GM19324 (cell line): ENCODE measurements around the gene NME3.

Experiments
- ATAC-seq: cut with Tn5 transposase; IDR thresholded peaks from one replicate; pipeline ENCODE4 v1.9.1; 2021; ENCODE audit warnings: mild to moderate bottlenecking, moderate library complexity; ENCODE audit not compliant: unreplicated experiment, low FRiP score

Gene NME3

DNA sequence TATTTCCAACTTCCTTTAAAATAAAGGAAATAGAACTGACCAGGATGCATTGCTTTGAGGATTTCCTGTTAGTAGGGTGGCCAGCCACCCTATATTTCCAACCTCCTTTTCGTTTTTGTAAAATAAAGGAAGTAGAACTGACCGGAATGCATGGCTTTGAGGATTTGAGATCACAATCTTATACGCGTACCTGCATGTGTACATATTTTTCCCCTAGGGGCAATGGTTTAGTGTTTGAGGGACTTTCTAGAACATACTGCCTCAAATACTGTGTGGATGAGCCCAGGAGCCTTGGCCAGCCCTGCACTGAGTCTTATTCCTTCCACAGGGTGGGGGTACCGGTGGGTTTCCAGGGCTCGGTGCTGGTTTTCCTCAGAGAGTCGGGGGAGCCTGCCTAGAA, 39.7 kb downstream of the NME3 start:
- no peak for ATAC-seq

- no peak for ATAC-seq
Measured at GRCh38 chr16:1731073-1731472, 40.3 kb downstream of the NME3 start.

DNA sequence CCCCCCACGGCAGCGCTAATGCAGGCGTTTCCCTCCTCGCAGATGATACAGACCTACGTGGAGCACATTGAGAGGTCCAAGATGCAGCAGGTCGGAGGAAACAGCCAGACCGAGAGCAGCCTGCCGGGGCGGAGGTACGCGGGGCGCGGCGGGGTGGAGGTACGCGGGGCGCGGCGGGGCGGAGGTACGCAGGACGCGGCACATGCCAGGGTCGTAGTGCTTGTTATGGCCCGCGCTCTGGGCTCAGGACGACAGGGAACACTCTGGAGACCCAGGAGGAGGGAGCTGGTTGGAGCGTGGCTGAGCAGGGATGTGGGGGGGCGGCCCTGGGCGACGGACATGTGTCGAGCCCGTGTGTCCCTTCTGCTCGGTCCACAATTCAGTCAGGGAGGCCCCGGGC, 41.9 kb downstream of the NME3 start:
- no peak for ATAC-seq

DNA sequence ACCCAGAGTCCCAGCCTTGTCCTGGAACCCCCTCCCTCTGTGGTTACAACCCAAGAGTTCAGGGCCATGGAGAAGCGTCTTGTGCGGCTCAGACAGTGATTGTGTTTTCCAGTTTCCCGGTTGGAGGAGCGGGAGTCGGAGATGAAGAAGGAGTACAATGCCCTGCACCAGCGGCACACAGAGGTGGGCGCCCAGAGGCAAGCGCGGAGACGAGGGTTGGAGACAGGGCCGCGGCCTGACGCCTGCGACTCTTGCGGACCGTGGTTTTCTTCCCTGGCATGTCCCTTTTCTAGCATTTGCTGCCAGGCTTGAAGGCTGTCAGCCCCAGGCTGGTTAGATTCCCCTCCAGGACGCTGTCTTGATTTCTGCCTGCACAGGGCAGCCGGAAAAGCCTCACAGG, 42.3 kb downstream of the NME3 start:
- no peak for ATAC-seq

DNA sequence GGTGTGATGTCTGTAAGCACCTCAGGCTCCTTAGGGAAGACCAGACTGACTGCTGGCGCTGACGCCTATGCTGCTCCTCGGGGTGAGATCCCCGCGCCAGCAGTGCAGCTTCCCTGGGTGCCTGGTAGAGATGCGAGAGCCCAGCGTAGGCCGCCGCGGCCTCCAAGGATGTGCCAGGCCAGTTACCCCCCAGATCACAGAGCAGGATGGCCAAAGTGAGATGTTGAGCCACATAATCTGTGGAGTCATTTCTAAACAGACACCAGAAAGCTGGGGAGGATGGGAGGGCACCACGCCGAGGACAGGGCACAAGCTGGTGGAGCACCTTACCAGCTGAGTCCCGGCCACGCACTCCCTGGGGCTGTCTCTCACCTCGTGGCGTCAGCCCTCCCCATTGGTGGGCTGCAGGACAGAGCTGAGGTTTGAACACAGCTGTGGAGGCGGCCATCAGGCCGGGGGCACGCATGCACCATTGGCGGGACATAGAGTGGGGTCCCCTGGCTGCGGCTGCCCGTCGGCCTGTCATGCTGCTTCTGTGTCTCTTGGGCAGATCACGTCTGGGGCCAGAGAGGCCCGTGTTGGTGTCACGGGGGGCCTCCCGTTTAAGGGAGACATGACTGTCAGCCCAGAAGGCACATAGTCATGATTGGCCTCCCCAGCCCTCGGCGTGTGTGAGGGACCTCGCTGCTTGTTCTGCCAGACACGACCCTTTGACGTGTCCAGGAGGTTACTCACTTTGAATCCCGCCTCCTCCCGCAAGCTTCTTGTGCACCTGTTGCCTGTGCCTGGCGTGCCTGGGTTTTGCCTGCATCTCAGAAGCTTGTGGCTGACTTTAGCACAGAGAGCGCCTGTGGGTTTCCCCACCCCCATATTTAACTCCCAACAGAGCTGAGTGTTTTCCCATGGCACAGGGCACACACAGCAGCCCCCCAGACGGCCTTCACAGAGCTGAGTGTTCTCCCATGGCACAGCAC, 43.4 kb downstream of the NME3 start:
- ATAC-seq = no peak

- ATAC-seq = no peak
Measured at GRCh38 chr16:1726661-1727502, 44.5 kb downstream of the NME3 start.

DNA sequence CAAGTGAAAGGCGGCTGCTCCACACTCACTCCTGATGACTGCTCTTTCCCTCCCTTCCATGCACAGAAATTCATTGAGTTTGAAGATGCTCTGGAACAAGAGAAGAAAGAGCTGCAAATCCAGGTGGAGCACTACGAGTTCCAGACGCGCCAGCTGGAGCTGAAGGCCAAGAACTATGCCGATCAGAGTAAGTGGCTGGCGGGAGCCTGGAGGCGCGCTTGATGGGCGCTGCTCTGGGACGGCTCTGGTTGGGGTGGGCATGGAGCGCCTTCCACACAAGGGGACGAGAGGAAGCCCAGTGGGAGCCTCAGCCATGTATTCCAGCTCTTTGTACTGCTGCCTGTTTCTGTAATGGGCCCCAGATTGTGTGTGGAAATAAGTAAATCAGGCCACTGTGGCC, 46.9 kb downstream of the NME3 start:
- no peak for ATAC-seq

DNA sequence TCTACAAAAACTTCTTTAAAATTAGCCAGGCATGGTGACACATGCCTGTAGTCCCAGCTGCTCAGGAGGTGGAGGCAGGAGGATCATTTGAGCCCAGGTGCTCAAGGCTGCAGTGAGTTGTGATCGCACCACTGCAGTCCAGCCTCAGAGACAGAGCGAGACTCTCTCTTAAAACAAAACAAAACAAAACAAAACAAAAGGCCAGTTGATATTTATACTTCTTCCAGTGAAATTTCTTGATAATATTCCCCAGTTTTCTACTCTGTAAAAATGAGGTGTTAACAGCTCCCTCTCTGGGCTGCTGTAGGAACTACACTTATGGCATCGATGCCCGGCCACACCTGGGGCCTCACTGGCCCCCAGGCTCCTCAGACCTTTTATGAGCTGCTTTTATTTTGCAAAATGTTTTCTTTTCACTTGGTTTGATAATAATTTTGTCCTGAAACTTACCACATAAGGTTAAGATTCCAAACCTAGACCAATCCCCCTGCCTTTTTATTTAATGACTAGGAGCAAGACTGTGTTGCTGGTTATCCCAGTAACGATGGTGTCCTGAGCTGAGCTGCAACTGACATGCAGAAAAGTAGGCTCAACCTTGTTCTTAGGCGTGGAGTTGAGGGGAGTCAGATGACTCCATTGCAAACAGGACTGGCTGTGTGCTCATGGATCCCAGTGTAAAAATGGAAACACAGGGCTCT, 47.7 kb downstream of the NME3 start:
- ATAC-seq = no peak

- ATAC-seq = no peak
Measured at GRCh38 chr16:1721372-1721771, 50.0 kb downstream of the NME3 start.
